ENCODE data around the gene FAM222A.

FAM222A gene

GRCh38 chr12:109679501-109680263, 33.9 kb upstream of the FAM222A start:
- Histone ChIP-seq H3K36me3 (ENCODE audit: insufficient read depth, low read length) (no peaks in the 10 kb centered on the region), H3K4me3 (ENCODE audit: low read depth, low read length) (no peak overlapping the region), H3K79me2 (ENCODE audit: control insufficient read depth, insufficient read depth, low read length, unreplicated experiment) (no peaks in the 10 kb centered on the region), H3K27ac (ENCODE audit: low read depth, low read length) (no peak overlapping the region), H3K27me3 (ENCODE audit: insufficient read depth, low read length) (peaks cover 72% of the 10 kb centered on the region), H3K4me1 (ENCODE audit: control insufficient read depth, insufficient read depth, low read length, unreplicated experiment) (no peaks in the 10 kb centered on the region), H2AFZ (ENCODE audit: low read length, unreplicated experiment) (no peak overlapping the region)

- H3K27me3 ChIP-seq (ENCODE audit: insufficient read depth, low read length), result peaks cover 67% of the 10 kb centered on the region
- H3K27ac ChIP-seq (ENCODE audit: low read depth, low read length), result no peak overlapping the region
- no peak overlapping the region for H2AFZ ChIP-seq (ENCODE audit: low read length, unreplicated experiment)
- no peaks in the 10 kb centered on the region for H3K36me3 ChIP-seq (ENCODE audit: insufficient read depth, low read length)
- H3K79me2 ChIP-seq (ENCODE audit: control insufficient read depth, insufficient read depth, low read length, unreplicated experiment), result no peaks in the 10 kb centered on the region
- no peak overlapping the region for H3K4me3 ChIP-seq (ENCODE audit: low read depth, low read length)
- H3K4me1 ChIP-seq (ENCODE audit: control insufficient read depth, insufficient read depth, low read length, unreplicated experiment), result no peaks in the 10 kb centered on the region
Observed at GRCh38 chr12:109680264-109681005, 33.2 kb upstream of the FAM222A start.

- Histone ChIP-seq H3K36me3 (ENCODE audit: insufficient read depth, low read length) (no peaks in the 10 kb centered on the region), H3K4me1 (ENCODE audit: control insufficient read depth, insufficient read depth, low read length, unreplicated experiment) (no peaks in the 10 kb centered on the region), H3K27me3 (ENCODE audit: insufficient read depth, low read length) (peaks cover 54% of the 10 kb centered on the region), H2AFZ (ENCODE audit: low read length, unreplicated experiment) (no peak overlapping the region), H3K4me3 (ENCODE audit: low read depth, low read length) (no peak overlapping the region), H3K79me2 (ENCODE audit: control insufficient read depth, insufficient read depth, low read length, unreplicated experiment) (no peaks in the 10 kb centered on the region), H3K27ac (ENCODE audit: low read depth, low read length) (no peak overlapping the region)
Observed at GRCh38 chr12:109681986-109682707, 31.5 kb upstream of the FAM222A start.

- no peak overlapping the region for H3K4me3 ChIP-seq (ENCODE audit: low read depth, low read length)
- no peaks in the 10 kb centered on the region for H3K79me2 ChIP-seq (ENCODE audit: control insufficient read depth, insufficient read depth, low read length, unreplicated experiment)
- no peaks in the 10 kb centered on the region for H3K4me1 ChIP-seq (ENCODE audit: control insufficient read depth, insufficient read depth, low read length, unreplicated experiment)
- H3K27ac ChIP-seq (ENCODE audit: low read depth, low read length), result no peak overlapping the region
- H3K36me3 ChIP-seq (ENCODE audit: insufficient read depth, low read length), result no peaks in the 10 kb centered on the region
- peaks cover 49% of the 10 kb centered on the region for H3K27me3 ChIP-seq (ENCODE audit: insufficient read depth, low read length)
- no peak overlapping the region for H2AFZ ChIP-seq (ENCODE audit: low read length, unreplicated experiment)
Observed at GRCh38 chr12:109682708-109683060, 30.9 kb upstream of the FAM222A start.

GRCh38 chr12:109683316-109683715, 30.3 kb upstream of the FAM222A start:
- Histone ChIP-seq H3K4me1 (ENCODE audit: control insufficient read depth, insufficient read depth, low read length, unreplicated experiment) (no peaks in the 10 kb centered on the region), H3K36me3 (ENCODE audit: insufficient read depth, low read length) (no peaks in the 10 kb centered on the region), H3K4me3 (ENCODE audit: low read depth, low read length) (no peak overlapping the region), H3K27me3 (ENCODE audit: insufficient read depth, low read length) (peaks cover 42% of the 10 kb centered on the region), H2AFZ (ENCODE audit: low read length, unreplicated experiment) (no peak overlapping the region), H3K79me2 (ENCODE audit: control insufficient read depth, insufficient read depth, low read length, unreplicated experiment) (no peaks in the 10 kb centered on the region), H3K27ac (ENCODE audit: low read depth, low read length) (no peak overlapping the region)

- H3K27ac ChIP-seq (ENCODE audit: low read depth, low read length), result no peak overlapping the region
- no peaks in the 10 kb centered on the region for H3K79me2 ChIP-seq (ENCODE audit: control insufficient read depth, insufficient read depth, low read length, unreplicated experiment)
- no peak overlapping the region for H3K4me3 ChIP-seq (ENCODE audit: low read depth, low read length)
- H3K4me1 ChIP-seq (ENCODE audit: control insufficient read depth, insufficient read depth, low read length, unreplicated experiment), result no peaks in the 10 kb centered on the region
- no peak overlapping the region for H2AFZ ChIP-seq (ENCODE audit: low read length, unreplicated experiment)
- peaks cover 23% of the 10 kb centered on the region for H3K27me3 ChIP-seq (ENCODE audit: insufficient read depth, low read length)
- H3K36me3 ChIP-seq (ENCODE audit: insufficient read depth, low read length), result no peaks in the 10 kb centered on the region
Observed at GRCh38 chr12:109685574-109686447, 27.8 kb upstream of the FAM222A start.

GRCh38 chr12:109686523-109686922, 27.1 kb upstream of the FAM222A start:
- Histone ChIP-seq H3K4me1 (ENCODE audit: control insufficient read depth, insufficient read depth, low read length, unreplicated experiment) (no peaks in the 10 kb centered on the region), H3K27me3 (ENCODE audit: insufficient read depth, low read length) (peaks cover 24% of the 10 kb centered on the region), H3K4me3 (ENCODE audit: low read depth, low read length) (no peak overlapping the region), H2AFZ (ENCODE audit: low read length, unreplicated experiment) (no peak overlapping the region), H3K27ac (ENCODE audit: low read depth, low read length) (no peak overlapping the region), H3K79me2 (ENCODE audit: control insufficient read depth, insufficient read depth, low read length, unreplicated experiment) (no peaks in the 10 kb centered on the region), H3K36me3 (ENCODE audit: insufficient read depth, low read length) (no peaks in the 10 kb centered on the region)

GRCh38 chr12:109687250-109687649, 26.4 kb upstream of the FAM222A start:
- H3K27me3 ChIP-seq (ENCODE audit: insufficient read depth, low read length), result peaks cover 31% of the 10 kb centered on the region
- no peaks in the 10 kb centered on the region for H3K4me1 ChIP-seq (ENCODE audit: control insufficient read depth, insufficient read depth, low read length, unreplicated experiment)
- no peak overlapping the region for H3K4me3 ChIP-seq (ENCODE audit: low read depth, low read length)
- H2AFZ ChIP-seq (ENCODE audit: low read length, unreplicated experiment), result no peak overlapping the region
- H3K79me2 ChIP-seq (ENCODE audit: control insufficient read depth, insufficient read depth, low read length, unreplicated experiment), result no peaks in the 10 kb centered on the region
- no peak overlapping the region for H3K27ac ChIP-seq (ENCODE audit: low read depth, low read length)
- H3K36me3 ChIP-seq (ENCODE audit: insufficient read depth, low read length), result no peaks in the 10 kb centered on the region

GRCh38 chr12:109689426-109689825, 24.2 kb upstream of the FAM222A start:
- Histone ChIP-seq H3K79me2 (ENCODE audit: control insufficient read depth, insufficient read depth, low read length, unreplicated experiment) (no peaks in the 10 kb centered on the region), H3K4me1 (ENCODE audit: control insufficient read depth, insufficient read depth, low read length, unreplicated experiment) (no peaks in the 10 kb centered on the region), H2AFZ (ENCODE audit: low read length, unreplicated experiment) (no peak overlapping the region), H3K36me3 (ENCODE audit: insufficient read depth, low read length) (no peaks in the 10 kb centered on the region), H3K27ac (ENCODE audit: low read depth, low read length) (no peak overlapping the region), H3K27me3 (ENCODE audit: insufficient read depth, low read length) (peaks cover 26% of the 10 kb centered on the region), H3K4me3 (ENCODE audit: low read depth, low read length) (no peak overlapping the region)

- Histone ChIP-seq H3K27me3 (ENCODE audit: insufficient read depth, low read length) (peaks cover 22% of the 10 kb centered on the region), H2AFZ (ENCODE audit: low read length, unreplicated experiment) (no peak overlapping the region), H3K79me2 (ENCODE audit: control insufficient read depth, insufficient read depth, low read length, unreplicated experiment) (no peaks in the 10 kb centered on the region), H3K4me3 (ENCODE audit: low read depth, low read length) (no peak overlapping the region), H3K4me1 (ENCODE audit: control insufficient read depth, insufficient read depth, low read length, unreplicated experiment) (peaks cover 4% of the 10 kb centered on the region), H3K27ac (ENCODE audit: low read depth, low read length) (no peak overlapping the region), H3K36me3 (ENCODE audit: insufficient read depth, low read length) (no peaks in the 10 kb centered on the region)
Observed at GRCh38 chr12:109693160-109693559, 20.5 kb upstream of the FAM222A start.

All from ACC112 (cell line).